Measurements from ENCODE around the gene CCDC198.

CCDC198 gene

DNA sequence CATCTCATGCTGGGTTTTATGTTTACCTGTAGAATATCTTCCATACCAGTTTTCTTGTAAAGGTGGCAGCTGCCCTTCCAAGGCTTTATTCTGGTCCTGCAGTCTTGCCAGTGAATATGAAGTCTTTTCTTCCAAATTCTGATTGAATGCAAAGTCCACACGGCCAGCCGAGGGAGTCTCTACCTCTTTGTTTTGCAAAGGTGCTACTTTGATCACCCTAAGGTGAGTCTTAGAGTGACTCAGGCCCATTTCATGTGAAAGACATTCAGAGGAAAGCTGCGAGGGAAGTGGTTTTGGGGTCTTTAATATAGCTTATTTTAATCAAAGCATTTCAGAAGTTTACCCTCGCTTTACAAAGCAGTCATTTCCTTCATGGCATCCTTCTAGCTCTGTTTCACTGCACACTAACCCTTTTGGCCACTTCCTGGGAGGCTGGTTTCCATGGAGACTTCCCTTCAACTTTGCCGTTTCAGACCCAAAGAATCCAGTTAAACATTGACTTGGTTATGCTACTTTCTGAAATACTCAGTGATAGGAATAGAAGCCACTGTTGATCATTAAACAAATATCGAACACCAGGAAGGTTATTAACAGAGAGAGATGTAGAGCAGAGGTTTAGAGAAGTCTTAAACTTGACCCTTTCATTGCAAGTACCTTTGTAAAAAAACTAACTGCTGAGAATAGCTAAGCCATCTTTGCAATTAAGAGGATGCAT, at the start of gene CCDC198:
TSS of gene CCDC198 (minus strand) at position 391 of the 715 bp plus-strand sequence. CDS start at position 249, 142 bp downstream.
- DNase-seq (ENCODE audit: low spot score) = no peak

DNA sequence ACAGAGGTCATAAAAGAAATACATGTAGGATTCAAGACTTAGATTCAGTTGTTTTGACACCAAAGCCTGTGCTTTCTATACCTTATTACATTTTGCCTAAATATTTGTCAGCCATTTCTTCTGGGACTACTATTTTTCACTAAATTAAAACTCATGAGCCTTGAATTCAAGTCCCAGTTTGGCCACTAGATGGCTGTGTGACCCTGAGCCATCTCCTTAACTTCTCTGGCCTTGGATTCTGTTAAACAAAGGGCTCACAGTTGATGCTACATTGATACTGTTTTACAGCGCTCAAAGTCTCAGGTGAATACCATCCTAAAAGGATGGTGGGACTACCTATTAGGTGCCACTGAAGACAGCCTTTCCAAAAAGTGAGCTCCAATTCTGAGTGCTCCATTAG, 39.6 kb upstream of the CCDC198 start:
- no peak for DNase-seq (ENCODE audit: low spot score)

GRCh38 chr14:57530571-57530970, 36.9 kb upstream of the CCDC198 start:
- no peak for DNase-seq (ENCODE audit: low spot score)

- no peak for DNase-seq (ENCODE audit: low spot score)
These were observed 33.3 kb upstream of the CCDC198 start for GRCh38 chr14:57526942-57527341.

GRCh38 chr14:57519043-57519442, 25.4 kb upstream of the CCDC198 start:
- DNase-seq (ENCODE audit: low spot score) = no peak

- DNase-seq (ENCODE audit: low spot score) = no peak
These were observed 18.6 kb upstream of the CCDC198 start for GRCh38 chr14:57512220-57512619.

DNA sequence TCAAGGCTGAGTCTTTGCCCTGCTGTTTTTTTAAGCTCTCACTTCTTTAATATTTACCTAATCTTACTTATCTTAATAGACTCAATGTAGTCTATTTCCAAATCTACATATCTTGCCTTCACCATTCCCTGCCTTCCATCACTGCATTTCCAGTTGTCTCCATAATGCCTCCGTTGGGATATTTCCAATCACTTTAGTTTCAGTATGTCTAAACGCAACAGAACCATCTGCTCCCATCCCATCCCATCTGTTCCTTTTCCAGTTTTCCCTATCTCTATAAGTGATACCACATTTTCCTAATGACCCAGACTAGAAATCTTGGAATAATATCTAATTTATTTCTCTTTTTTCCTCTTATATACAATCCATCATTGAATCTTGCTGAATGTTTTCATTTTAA, 15.1 kb upstream of the CCDC198 start:
- DNase-seq (ENCODE audit: low spot score) = no peak

- DNase-seq (ENCODE audit: low spot score) = peak; percentile 29
These were observed 9.1 kb upstream of the CCDC198 start for GRCh38 chr14:57502586-57503254.

GRCh38 chr14:57501039-57501557, 7.4 kb upstream of the CCDC198 start:
- DNase-seq (ENCODE audit: low spot score) = no peak

DNA sequence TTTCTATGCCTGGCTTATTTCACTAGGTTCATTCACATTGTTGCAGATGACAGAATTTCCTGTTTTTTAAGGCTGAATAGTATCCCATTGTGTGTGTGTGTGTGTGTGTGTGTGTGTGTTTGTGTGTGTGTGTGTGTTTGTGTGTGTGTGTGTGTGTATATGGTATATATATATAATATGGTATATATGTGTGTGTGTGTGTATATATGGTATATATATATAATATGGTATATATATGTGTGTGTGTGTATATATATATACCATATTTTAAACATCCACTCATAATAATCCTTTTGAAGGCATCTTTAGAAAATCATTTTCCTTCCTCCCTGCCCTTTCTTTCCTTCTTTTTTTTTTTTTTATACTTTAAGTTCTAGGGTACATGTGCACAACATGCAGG, 5.0 kb upstream of the CCDC198 start:
- DNase-seq (ENCODE audit: low spot score) = no peak

GRCh38 chr14:57498035-57498434, 4.4 kb upstream of the CCDC198 start:
- no peak for DNase-seq (ENCODE audit: low spot score)

DNA sequence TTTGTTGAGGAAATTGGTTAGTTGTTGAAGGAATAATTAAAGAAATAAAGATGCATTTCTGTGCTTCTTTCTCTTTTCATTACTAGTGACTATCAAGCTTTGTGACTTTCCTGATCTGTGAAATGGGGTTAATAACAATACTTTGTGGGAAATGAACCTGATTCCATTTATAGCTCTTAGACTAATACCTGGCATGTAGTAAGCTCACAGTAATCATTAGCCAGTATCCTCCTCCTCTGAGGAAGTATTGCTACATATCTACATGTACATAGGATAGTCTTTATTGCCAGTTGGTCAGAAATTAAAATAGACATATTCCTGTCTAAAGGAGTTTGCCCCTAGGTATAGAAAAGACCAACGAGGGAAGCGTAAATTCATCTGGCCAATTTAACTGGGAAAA, 1.8 kb upstream of the CCDC198 start:
- no peak for DNase-seq (ENCODE audit: low spot score)

GRCh38 chr14:57492859-57493258, 798 bp downstream of the CCDC198 start:
- no peak for DNase-seq (ENCODE audit: low spot score)

DNA sequence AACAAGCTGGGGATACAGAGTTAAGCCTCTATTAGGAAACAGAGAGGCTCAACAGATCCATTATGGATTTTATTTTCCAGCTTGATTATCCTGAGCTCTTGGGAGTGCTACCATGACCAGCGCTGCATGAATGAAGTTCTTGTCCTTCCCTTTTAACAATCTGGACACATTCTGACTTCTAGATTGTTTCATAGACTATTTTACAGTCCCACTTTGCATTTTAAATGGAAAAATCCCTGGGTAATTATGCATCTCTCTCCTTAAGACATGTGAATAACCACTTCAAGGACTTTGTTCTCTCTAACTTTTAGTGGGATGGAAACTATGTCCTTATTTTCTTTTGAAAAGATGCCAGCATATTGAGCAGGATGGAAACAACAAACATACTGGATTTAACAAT, 2.0 kb downstream of the CCDC198 start:
- DNase-seq (ENCODE audit: low spot score) = no peak

- no peak for DNase-seq (ENCODE audit: low spot score)
These were observed 5.9 kb downstream of the CCDC198 start for GRCh38 chr14:57487771-57488170.

DNA sequence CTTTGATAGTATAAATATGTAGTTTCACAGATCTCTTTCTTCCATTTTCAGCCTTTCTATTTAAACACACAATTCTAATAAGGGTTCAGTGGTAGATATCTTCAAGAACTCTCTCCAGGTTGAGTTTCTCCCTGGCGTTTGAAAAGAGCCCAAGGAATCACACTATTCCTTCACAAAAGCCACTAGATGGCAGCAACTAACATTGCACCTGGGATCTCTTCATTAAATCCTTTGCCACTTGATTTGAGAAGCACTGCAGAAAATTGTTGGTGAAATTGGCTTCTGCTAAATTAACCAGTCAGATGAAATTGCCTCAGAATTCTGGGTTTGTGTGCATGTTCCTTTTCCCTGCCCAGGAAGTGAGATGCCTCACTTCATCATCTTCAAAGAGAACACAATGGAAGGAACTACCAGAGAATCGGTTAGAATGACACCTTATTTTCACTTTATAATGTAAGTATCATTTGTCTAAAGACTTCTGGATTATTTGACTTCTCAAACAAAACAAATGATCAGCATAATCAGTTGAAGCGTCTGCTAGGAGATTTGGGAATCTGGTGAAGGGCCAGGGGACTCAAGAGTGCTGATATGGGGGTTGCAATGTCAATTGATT, 6.8 kb downstream of the CCDC198 start:
- DNase-seq (ENCODE audit: low spot score) = peak; percentile 65

- DNase-seq (ENCODE audit: low spot score) = no peak
These were observed 8.0 kb downstream of the CCDC198 start for GRCh38 chr14:57485635-57486034.

GRCh38 chr14:57482120-57482519, 11.5 kb downstream of the CCDC198 start:
- no peak for DNase-seq (ENCODE audit: low spot score)

DNA sequence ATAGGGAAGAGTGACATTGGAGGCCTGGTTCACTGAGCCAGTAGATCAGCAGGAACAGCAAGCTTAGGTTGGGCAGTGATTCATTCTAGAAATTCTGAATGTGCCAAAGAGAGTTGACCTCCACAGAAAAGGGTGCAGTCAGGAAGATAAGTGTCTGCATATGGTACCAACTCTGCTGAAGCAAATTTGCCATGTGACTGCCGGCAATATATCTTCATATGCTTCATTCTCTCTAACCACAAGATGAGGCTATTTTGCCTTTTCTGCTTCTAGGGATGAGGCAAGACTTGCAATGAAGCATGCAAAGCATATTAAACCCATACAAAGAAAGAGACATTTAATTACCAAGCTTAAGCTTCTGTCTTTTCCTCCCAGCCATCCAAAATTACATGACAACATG, 13.6 kb downstream of the CCDC198 start:
- DNase-seq (ENCODE audit: low spot score) = no peak

- DNase-seq (ENCODE audit: low spot score) = no peak
These were observed 14.5 kb downstream of the CCDC198 start for GRCh38 chr14:57479197-57479596.

DNA sequence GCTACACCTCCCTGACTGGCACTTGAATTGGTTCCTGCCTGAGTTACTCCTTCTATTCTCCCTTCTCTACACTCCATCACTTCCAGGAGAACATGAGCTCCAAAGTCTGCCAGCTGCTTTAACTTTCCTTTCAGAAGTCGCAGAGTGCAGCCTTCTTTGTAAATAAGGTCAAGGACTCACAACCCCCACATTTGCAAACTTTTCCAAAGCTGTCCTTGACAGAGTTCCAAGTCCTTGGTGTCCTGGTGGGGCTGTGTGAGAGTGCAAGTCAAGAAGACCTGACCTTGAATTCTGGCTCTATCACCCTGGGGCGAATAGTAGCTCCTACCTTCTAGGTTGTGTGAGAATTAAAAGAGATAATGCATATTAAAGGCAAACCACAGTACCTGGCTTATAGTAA, 15.6 kb downstream of the CCDC198 start:
- DNase-seq (ENCODE audit: low spot score) = no peak

DNA sequence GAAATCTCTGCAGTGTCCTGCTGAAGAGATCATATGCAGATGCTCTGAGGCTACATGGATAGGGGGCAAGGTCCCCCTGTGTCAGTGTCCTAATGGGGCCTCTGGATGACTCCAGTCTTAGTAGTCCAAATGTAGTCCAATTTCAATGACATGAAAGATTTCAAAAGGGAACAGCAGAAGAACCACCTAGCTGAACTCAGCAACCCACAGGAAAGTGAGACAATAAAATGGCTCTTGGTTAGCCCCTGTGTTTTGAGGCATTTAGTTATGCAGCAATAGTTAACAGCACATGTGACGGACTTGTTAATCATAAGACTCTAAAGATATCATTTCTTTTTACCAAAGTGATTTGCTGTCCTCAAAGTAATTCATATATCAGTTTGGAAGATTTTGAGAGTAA, 22.7 kb downstream of the CCDC198 start:
- DNase-seq (ENCODE audit: low spot score) = no peak
